ENCODE data around the gene OR4C46.
"Not testable (repeated sequence)": the region's sequence is repeated elsewhere in the genome, so short reads cannot be mapped to it uniquely, and the experiment has no call there.

Gene OR4C46

DNA sequence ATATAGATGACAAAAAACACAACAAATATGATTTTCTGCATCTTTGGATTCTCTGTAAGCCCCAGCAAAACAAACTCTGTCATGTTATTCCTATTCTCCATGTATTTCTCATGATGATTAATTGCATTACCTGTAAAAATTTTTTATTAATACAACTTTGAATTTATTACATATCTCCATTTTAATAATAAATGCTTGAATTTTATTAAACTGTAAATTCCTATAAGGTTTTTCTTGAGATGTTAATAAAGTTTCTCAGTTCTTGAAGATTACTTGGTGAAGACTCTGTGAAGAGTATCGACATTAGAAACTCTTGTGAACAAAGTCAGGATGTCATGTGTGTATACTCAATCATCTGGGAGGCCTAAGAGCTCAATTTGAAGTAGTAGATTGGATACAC lies at the start of gene OR4C46:
Gene OR4C46 (minus strand): TSS at position 101 of the 400 bp plus-strand sequence. CDS start 0 bp downstream, at position 101.
- DNase-seq (ENCODE audit: low read depth in 2 of 2) = no peak

DNA sequence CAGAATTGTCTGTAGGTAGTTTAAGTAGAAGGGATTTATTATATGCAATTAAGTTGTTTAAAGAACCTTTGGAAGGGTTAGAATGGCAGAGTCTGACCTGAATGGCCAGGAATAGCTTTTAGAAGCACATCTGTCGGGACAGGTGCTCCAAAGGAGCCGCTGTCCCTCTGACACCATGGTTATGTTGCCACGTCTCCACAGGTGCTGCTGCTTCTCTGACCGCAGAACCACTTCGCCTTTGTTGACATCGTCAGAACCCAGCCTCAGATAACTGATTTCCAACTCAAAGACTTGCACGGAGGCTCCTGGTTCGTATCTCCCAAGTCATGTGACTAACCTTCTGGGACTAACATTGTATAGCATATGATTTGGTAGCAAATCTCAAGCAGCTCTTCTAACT lies 41.8 kb upstream of the OR4C46 start:
- DNase-seq (ENCODE audit: low read depth in 2 of 2) = not testable (repeated sequence)

DNA sequence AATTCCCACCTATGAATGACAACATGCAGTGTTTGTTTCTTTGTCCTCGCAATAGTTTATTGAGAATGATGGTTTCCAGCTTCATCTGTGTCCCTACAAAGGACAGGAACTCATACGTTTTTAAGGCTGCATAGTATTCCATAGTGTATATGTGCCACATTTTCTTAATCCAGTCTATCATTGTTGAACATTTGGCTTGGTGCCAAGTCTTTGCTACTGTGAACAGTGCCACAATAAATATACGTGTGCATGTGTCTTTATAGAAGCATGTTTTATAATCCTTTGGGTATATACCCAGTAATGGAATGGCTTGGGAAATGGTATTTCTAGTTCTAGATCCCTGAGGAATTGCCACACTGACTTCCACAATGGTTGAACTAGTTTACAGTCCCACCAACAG lies 42.4 kb downstream of the OR4C46 start:
- not testable (repeated sequence) for DNase-seq (ENCODE audit: low read depth in 2 of 2)

DNA sequence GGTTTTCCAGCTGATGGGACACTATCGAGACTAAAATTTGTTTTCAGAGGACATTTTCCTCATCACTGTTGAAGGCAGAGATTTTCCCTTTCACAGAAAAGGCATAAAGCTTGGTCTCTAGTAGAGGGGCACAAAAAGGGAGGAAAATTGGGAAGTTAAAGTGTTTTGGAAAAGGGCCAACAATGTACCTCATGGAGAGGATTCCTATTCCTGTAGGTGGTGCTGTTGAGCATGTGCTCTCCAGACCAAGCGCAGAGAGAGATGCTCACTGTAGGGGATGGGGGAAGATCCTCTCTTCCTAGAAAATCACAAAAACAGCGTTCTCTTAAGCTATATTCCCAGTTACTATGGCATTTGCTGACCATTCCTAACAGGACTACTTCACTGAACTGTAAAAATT lies 44.9 kb downstream of the OR4C46 start:
- DNase-seq (ENCODE audit: low read depth in 2 of 2) = no peak

DNA sequence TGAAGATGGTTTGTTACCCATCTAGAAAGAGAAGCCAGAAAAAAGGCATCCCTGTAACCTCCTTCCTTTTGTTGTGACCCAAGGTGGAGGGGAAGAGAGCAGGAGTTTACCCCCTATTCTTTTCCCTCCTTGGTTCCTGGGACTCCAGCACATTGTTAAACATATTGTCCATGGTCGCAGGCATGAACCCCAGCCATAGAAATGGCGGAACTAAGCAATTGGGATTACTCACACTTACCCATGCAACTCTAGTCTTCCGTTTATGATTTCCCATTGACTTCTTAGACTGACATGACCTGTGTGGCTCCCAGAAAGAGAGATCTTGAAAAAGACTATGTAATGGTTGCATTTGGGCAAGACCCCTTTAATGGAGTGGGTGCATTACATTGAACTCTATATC lies 45.4 kb downstream of the OR4C46 start:
- DNase-seq (ENCODE audit: low read depth in 2 of 2) = no peak
